ENCODE measurements around the gene CSRP1. TPM values are rescaled to one million over a fixed set of nuclear protein-coding genes. Genes with fewer than 3 reads are reported as not detected.
"Not testable (repeated sequence)": the region's sequence is repeated elsewhere in the genome, so short reads cannot be mapped to it uniquely, and the experiment has no call there.

CSRP1 gene
- total RNA-seq, 1 donor from 2014 or later = 729 TPM

GRCh38 chr1:201480231-201481003 lies 26.5 kb downstream of the CSRP1 start:
- intact Hi-C loops (cut with DNase I) = loop anchor here (5.0 kb wide), 1 partner anchor 33 kb away; no protein-coding TSS in a partner anchor
- TF ChIP-seq POLR2A (IDR thresholded peaks at IDR 0.05) (peak in 1 of 2 donors; percentile 58), CTCF (IDR thresholded peaks at IDR 0.05) (no peak), POLR2AphosphoS5 (IDR thresholded peaks at IDR 0.05; ENCODE audit: insufficient read depth in 1 of 2, low read depth in 1 of 2) (peak; percentile 45 to 72)
- peak in 1 of 2 donors; percentile 89 for DNase-seq (ENCODE audit: extremely low spot score in 2 of 2)
- Histone ChIP-seq H3K27ac (peak overlapping the region; percentile 83), H3K36me3 (peaks cover 0 to 15% of the 10 kb centered on the region in 2 donors), H3K4me1 (peaks cover 36% of the 10 kb centered on the region), H3K9me3 (no peaks in the 10 kb centered on the region), H3K4me3 (peak overlapping the region; percentile 41), H3K27me3 (no peaks in the 10 kb centered on the region)

GRCh38 chr1:201479201-201479730 lies 27.7 kb downstream of the CSRP1 start:
- Histone ChIP-seq H3K27ac (peak overlapping the region; percentile 83), H3K36me3 (peaks cover 0 to 5% of the 10 kb centered on the region in 2 donors), H3K9me3 (no peaks in the 10 kb centered on the region), H3K27me3 (no peaks in the 10 kb centered on the region), H3K4me1 (peaks cover 39% of the 10 kb centered on the region), H3K4me3 (no peak overlapping the region)
- TF ChIP-seq POLR2A (IDR thresholded peaks at IDR 0.05) (no peak), CTCF (IDR thresholded peaks at IDR 0.05) (no peak), POLR2AphosphoS5 (IDR thresholded peaks at IDR 0.05; ENCODE audit: insufficient read depth in 1 of 2, low read depth in 1 of 2) (no peak)
- intact Hi-C loops (cut with DNase I) = no loop called here
- no peak for DNase-seq (ENCODE audit: extremely low spot score in 2 of 2)

GRCh38 chr1:201478666-201479065 lies 28.3 kb downstream of the CSRP1 start:
- intact Hi-C loops (cut with DNase I); DNase-seq (ENCODE audit: extremely low spot score in 2 of 2); H3K36me3 ChIP-seq; H3K9me3 ChIP-seq; H3K4me3 ChIP-seq; H3K27me3 ChIP-seq: not testable (repeated sequence)
- peak overlapping the region; percentile 83 for H3K27ac ChIP-seq
- peaks cover 39% of the 10 kb centered on the region for H3K4me1 ChIP-seq

- TF ChIP-seq CTCF (IDR thresholded peaks at IDR 0.05) (no peak), POLR2AphosphoS5 (IDR thresholded peaks at IDR 0.05; ENCODE audit: insufficient read depth in 1 of 2, low read depth in 1 of 2) (peak in 1 of 2 donors; percentile 55), POLR2A (IDR thresholded peaks at IDR 0.05) (no peak)
- H3K9me3 ChIP-seq = no peaks in the 10 kb centered on the region
- no peaks in the 10 kb centered on the region for H3K27me3 ChIP-seq
- no peak overlapping the region for H3K4me3 ChIP-seq
- no peak for DNase-seq (ENCODE audit: extremely low spot score in 2 of 2)
- peaks cover 31% of the 10 kb centered on the region for H3K4me1 ChIP-seq
- H3K36me3 ChIP-seq = no peaks in the 10 kb centered on the region
- intact Hi-C loops (cut with DNase I) = no loop called here
- peak overlapping the region; percentile 55 for H3K27ac ChIP-seq
These were observed 30.1 kb downstream of the CSRP1 start for GRCh38 chr1:201476670-201477344.

- Histone ChIP-seq H3K9me3 (no peaks in the 10 kb centered on the region), H3K36me3 (no peaks in the 10 kb centered on the region), H3K27me3 (no peaks in the 10 kb centered on the region), H3K4me1 (peaks cover 28% of the 10 kb centered on the region), H3K4me3 (no peak overlapping the region), H3K27ac (peak overlapping the region; percentile 55)
- no peak for DNase-seq (ENCODE audit: extremely low spot score in 2 of 2)
- intact Hi-C loops (cut with DNase I) = no loop called here
- TF ChIP-seq POLR2AphosphoS5 (IDR thresholded peaks at IDR 0.05; ENCODE audit: insufficient read depth in 1 of 2, low read depth in 1 of 2) (no peak), POLR2A (IDR thresholded peaks at IDR 0.05) (no peak), CTCF (IDR thresholded peaks at IDR 0.05) (no peak)
These were observed 30.8 kb downstream of the CSRP1 start for GRCh38 chr1:201475915-201476669.
